ENCODE data around the gene ERP29. TPM values are rescaled to one million over a fixed set of nuclear protein-coding genes. Genes with fewer than 3 reads are reported as not detected.
"Not testable (repeated sequence)": the region's sequence is repeated elsewhere in the genome, so short reads cannot be mapped to it uniquely, and the experiment has no call there.

Gene ERP29
- total RNA-seq, 1 donor from 2014 or later = 35.4 TPM

DNA sequence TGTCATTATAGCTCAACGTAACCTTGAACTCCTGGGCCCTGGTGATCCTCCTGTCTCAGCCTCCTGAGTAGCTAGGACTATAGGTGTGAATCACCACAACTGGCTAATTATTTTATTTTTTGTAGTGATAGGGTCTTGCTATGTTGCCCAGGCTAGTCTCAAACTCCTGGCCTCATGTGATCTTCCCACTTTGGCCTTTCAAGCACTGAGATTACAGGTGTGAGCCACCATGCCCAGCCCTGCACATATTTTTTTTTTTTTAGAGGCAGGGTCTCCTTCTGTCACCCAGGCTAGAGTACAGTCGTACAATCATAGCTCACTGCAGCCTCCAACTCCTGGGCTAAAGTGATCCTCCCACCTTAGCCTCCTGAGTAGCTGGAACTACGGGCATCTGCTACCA lies 9.2 kb upstream of the ERP29 start:
- DNase-seq = no peak

DNA sequence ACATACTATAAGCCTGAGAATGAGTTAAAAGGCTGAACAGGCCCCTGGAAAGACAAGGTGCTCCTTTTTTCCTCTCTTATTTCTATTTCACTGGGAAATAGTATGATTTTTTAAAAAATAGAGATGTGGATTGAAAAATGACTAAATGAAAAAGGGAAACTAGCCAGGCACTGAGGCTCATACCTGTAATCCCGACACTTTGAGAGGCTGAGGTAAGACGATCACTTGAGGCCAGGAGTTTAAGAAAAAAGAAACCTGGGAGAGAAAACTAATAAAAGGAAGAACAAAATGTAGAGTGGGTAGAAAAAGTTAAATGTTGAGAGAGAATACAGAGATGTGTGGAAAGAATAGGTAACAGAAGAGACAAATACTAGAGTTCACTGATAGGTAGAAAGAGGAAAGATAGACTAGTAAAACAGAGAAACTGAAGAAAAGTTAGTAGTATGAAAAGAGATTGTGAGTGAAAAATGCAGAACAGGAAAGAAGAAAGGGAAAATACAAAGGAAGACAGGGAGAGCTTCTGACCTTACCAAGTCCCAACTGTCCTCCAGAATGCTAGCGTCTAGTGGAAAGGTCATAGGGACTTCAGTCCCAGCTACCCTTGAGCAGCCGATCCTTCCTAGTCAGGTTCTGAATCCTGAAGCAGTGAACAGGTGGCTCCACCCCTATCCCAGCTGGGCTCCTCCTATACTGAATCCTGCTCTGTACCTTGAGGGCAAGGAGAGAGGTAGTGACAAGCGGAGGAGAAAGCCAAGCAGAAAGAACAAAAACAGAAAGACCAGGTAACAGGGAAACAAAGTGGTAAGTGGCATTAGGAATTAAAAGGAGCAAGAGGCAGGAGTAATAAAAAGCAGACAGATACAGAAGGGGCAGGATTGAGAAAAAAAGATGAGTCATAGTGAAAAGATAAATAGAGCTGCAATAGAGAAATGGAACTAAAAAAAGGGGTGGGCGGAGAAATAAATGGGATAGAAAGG lies 7.5 kb upstream of the ERP29 start:
- no peak for DNase-seq

DNA sequence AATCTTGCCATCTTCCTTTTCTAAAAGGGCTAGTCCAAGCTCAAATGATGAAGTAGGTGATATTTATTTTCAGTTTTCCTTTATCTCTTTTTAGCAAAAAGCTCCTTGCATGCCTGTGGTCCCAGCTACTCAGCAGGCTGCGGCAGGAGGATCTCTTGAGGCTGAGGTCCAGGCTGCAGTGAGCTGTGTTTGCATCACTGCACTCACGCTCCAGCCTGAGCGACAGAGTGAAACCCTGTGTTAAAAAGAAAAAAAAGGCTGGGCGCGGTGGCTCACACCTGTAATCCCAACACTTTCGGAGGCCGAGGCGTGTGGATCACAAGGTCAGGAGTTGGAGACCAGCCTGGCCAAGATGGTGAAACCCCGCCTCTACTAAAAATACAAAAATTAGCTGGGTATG lies 5.3 kb upstream of the ERP29 start:
- DNase-seq = no peak

DNA sequence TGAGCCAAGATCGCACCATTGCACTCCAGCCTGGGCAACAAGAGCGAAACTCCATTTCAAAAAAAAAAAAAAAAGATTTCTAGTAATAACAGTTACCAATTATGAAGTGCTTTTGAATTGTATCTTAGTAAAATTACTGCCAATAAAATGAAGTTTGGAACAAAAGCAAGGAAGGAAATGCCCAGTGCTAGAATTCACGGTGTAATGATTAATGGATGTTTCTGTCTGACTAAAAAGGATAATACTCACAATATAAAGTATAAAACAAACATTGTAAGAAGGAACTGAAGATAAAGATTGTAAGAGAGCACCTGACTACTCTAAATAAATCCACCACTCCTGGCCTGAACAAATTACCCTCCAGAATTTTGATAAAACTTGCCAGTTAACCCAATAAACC lies 4.3 kb upstream of the ERP29 start:
- no peak for DNase-seq

DNA sequence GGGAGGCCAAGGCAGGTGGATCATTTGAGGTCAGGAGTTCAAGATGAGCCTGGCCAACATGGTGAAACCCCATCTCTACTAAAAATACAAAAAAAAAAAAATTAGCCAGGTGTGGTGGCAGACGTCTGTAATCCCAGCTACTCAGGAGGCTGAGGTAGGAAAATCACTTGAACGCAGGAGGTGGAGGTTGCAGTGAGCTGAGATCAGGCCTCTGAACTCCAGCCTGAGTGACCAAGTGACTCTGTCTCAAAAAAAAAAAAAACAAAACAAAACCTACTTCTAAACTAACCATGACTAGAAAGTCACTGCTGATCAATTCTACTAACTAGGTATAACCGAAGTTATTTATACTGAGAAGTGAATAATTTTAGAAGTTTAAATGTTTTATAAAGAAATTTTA lies 3.6 kb upstream of the ERP29 start:
- not testable (repeated sequence) for DNase-seq

DNA sequence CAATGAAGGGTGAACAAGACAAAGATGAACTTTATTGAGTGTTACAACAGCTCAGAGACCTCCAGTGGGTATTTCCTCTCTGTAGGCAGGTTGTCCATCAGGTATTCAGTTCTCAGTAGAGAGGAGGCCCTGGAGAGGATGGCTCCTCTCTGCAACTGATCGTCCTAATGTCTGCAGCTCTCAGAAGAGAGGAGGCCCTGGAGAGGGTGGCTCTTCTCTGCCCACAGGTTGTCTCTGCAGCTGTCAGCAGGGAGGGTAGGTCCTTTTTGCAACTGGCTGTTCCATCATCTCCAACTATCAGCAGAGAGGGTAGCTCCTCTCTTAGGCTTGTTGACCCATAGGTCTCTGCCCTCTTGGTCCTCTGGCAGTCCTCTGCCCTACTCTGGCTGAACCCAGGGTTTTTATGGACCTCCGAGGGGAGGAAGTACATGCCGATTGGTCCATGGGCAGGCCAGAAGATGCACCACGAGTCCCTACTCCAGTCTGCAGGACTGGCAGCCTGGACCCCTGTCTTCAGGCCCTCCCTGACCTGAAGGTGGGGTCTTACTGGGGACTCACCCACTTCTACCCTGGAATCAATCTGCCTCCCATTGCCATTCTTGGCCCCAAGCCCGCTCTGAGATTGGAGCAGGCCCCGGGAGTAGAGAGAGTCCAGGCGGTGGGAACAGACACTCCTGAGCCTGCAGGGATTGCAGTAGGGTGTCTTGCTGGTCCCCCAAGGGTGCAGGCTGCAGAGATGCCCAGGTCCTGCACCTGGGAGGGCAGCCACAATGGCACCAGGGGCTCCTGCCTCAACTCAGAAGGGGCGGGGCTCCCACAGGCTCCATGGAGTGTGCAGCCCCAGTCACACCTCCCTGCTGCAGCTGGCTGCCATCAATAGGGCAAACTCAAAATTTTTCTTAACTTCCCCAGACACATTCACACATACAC lies 2.5 kb upstream of the ERP29 start:
- DNase-seq = no peak

DNA sequence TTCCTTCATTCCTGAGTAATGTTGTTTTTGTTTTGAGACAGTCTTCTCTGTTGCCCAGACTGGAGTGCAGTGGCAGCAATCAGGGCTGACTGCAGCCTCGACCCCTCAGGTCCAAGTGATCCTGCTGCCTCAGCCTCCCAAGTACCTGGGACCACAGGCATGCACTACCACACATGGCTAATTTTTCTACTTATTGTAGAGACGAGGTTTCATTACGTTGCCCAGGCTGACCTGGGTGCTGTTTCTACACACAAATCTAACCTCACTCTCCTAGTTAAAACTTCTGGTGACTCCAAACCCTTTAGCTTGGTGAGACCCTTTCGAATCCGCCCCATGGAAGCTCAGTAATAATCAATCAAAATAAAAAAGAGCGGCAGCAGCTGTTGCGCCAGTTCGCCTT lies 1.5 kb upstream of the ERP29 start:
- DNase-seq = no peak

DNA sequence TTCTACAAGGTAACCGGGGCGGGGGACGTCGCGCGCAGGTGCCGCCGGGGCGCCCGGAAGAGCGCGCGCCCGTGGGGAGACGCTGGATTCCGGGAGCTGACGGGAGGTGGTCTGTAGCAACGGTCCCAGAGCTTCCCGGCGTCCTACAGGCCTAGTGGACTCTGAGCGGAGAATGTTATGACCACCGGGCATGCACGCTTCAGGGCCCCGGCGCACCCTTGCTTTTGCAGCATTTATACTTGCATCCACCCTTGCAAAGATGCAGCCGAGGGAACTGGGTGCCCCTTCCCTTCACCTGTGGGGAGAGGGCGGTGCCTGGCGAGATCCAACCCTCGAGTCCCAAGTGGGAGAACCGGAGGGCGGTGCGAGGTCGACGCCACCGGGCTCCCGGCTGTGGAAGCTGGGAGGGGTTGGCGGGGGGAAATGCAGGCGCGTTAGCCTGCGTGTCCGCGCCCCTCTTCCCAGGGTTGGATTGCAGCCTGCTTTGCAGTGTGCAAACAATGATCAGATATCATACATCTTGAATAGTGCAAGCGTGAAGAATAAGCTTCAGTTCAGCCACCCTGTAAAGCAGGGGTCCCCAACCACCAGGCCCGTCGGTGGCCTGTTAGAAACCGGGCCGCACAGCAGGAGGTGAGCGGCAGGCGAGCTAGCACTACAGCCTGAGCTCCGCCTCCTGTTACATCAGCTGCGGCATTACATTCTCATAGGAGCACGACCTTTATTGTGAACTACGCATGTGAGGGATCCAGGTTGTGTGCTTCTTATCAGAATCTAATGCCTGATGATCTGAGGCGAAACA lies 576 bp downstream of the ERP29 start:
- DNase-seq = peak; percentile 56

DNA sequence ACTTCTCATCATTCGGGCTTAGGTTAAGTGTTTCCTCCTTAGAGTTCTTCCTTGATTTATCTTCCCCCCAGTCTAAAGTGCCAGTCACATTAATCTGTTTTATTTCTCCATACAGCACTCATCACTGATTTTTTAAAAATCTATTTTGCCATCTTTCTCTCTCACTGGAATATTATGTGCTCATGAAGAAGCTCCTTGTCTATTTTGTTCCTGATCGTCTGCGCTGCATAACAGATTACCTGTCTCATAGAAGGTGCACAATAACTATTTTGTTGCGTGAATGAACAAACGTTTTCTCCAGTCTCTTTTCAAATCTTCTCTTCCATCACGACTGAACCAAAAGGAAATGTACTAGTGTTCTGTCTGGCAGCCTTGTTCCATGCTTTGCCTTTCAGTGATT lies 2.7 kb downstream of the ERP29 start:
- no peak for DNase-seq

DNA sequence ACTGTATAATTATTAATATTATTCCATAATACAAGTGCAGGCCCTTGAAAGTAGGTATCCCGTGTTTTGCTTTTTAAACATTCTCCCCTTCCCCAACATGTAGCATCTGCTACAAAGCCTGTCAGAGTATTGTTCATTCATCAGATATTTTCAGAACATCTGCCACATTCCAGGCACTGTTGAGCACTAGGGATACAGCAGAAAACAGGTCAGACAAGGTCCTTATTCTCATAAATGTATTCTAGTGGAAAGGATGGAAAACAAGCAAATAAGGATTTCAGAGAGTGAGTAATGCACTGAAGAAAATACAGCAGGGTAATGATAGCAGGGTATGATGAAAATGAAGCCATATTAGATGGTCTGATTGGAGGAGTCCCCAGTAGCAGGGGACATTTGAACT lies 3.8 kb downstream of the ERP29 start:
- DNase-seq = no peak

DNA sequence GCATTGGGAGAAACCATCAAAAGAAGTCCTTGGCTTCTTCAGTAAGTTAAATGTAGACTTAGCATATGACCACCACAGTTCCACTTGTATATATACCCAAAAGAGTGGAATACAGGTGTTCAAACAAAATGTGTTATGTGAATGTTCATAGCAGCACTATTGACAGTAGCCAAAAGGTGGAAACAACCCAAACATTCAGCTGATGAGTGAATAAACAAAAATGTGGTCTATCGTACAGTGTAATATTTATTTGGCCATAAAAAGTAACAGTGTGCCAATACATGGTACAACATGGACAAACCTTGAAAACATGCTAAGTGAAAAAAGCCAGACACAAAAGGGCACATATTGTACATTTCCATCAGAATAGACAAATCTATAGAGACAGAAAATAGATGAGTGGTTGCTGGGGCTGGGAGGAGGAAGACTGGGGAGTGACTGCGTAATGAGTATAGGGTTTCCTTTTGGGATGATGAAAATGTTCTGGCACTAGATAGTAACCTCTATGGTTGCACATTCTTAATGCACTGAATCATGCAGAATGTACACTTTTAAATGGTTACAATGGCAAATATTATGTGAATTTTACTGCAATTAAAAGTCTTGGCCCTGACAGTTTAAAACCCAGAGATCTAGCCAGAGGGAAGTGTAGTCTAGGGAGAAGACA lies 5.5 kb downstream of the ERP29 start:
- no peak for DNase-seq

DNA sequence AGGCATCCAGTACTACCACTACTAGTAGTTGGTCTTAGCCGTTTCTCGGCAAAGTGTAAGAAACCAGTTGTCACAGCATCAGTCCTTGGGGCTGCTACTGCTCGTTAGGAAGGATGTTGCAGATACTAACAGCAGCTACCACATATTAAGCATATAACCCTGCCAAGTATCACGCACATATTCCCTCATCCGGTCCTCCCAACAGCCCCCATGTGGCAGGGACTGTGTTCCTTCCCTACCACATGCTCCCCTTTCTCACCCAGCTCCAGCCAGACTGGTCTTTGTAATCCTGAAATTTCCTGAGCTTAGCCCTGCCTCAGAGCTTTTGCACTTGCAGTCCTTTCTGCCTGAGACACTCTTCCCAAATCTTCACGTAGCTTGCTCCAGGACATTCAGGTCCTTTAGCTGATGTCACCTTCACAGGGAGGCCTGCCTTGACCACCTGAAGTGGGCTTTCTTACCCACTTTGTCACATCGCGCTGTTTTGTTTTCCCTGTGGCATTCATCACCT lies 7.8 kb downstream of the ERP29 start:
- no peak for DNase-seq

DNA sequence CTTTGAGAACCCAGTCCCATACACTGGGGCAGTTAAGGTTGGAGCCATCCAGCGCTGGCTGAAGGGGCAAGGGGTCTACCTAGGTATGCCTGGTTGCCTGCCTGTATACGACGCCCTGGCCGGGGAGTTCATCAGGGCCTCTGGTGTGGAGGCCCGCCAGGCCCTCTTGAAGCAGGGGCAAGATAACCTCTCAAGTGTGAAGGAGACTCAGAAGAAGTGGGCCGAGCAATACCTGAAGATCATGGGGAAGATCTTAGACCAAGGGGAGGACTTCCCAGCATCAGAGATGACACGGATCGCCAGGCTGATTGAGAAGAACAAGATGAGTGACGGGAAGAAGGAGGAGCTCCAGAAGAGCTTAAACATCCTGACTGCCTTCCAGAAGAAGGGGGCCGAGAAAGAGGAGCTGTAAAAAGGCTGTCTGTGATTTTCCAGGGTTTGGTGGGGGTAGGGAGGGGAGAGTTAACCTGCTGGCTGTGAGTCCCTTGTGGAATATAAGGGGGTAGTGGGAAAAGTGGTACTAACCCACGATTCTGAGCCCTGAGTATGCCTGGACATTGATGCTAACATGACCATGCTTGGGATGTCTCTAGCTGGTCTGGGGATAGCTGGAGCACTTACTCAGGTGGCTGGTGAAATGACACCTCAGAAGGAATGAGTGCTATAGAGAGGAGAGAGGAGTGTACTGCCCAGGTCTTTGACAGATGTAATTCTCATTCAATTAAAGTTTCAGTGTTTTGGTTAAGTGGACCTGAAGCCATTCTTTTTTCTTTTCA lies 9.2 kb downstream of the ERP29 start:
- no peak for DNase-seq

DNA sequence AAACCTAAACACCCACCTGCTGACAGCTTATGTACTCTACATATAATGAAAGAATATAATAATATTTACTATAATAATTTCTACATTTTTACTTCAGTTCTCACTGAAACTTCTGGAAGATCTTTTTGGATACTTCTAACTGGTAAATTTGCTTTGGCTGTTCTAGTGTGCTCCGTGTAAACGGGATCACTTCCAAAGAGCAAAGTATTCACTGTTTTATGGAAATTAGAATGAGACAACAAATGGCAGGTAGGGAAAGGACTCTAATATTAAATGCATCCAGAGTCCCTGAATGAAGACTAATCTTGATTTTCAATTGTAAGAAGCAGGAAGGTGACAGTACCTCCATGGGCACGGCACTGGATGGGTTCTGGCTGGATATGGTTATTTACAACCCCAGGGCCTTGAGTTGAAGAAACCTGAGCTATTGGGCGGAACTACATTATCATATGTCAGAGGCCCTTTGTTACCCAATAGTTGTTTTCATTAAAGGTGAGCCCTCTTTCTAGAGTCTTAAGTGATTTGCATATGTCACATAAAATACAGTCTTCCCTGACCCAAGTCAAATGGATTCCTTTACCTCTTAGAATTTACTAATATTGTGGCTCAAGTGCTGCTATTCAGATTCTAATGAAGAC lies 10.7 kb downstream of the ERP29 start:
- no peak for DNase-seq

DNA sequence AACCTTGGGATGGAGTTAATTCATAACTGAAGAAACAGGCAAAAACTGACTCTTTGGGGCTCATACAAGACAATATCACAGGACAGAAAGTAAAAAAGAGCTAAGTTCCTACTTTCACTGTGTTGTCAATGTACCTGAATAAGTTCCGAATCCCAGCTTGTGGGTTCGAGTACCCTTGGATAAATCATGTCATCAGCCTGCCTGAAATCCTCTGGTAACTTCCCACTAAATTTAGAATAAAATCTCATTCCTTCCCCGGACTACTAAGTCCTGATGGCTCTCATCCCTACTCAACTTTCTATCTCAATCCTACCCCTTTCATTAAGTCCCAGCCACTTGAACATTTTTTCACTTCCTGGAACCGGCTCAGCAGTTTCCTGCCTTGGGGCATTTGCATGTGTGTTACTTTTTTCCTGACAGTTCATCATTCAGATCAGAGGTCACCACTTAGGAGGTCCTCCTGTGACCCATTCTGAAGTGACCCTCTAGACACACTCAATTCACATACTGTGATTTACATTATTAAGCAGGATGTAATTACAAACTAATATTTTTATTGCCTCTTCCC lies 12.7 kb downstream of the ERP29 start:
- DNase-seq = no peak

DNA sequence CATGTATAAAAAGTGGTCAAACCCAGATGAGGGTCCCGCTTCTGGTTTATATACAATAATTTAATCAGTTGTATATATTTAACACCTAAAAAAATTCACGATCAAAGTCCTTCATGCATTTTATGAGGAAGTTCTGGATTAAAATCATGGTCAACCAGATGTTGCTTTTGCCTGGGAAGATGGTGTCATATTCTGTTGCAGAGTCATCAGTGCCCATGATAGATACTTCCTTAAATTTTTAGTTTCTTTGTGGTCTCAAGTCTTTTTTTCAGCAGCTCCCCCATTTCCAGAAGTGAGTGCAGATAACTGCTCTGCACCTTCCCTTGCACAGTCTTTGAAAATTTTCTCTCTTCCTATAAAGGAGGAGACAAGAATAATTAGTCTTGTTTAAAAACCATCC lies 16.1 kb downstream of the ERP29 start:
- DNase-seq = no peak

DNA sequence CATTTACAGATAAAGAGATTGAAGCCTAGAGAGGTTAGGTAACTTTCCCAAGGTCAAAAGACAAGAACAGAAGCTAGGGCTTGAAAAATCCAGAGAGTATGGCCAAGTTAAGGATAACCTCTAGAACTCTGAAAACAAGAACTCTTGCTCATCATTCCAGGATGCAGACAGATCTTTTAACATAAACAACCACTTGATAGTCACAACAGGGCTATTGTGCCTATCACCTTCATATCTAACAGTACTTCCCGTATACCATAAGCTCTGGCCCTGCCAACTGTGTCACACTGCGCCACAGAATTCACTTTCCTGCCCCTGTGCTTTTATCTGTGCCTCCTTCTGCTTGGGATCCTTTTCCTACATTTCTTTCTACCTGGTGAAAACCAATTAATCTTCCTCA lies 18.2 kb downstream of the ERP29 start:
- DNase-seq = no peak

DNA sequence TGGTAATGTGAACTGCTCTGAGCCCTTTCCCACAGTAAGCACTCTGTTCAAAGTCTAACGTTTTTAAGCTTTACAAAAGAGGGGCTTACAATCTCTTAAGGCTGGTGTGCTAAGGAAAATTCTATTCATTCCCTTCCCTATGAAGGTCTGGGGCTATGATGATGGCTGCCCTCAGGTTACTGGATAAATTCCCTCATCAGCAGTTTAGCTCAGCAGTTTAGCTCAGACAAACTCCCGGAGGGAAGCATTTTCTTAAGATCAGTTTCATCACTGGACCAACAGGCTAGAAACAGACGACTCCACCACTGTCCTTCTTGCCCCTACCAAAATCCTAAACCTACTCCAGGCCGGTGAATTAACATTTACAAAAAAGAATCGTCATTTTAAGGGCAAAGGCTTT lies 19.1 kb downstream of the ERP29 start:
- DNase-seq = no peak

DNA sequence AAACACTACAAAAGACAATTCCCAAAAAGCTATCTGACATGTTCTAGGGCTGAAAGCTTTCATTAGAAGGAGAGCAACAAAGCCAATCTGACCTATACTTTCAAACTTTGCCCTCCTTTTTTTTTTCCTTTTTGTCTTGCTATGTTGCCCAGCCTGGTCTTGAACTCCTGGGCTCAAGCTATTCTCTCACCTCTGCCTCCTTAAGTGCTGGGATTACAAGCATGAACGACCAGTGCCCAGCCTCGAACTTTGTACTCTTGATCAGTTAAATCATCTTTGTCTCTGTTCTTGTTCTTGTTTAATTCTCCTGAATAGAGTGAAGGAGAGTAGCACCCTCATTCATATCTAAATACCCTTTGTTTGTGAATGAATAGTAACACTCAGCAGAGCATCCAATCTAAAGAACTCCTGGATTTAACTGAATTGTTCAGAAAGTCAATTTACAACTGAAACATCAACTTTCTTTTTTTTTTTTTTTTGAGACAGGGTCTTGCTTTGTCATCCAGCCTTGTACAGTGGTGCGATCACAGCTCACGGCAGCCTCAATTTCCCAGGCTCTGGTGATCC lies 22.1 kb downstream of the ERP29 start:
- no peak for DNase-seq

Measured in tongue (tissue), 2 donors.